Measurements from ENCODE around the gene PTK6. TPM values are rescaled to one million over a fixed set of nuclear protein-coding genes. Genes with fewer than 3 reads are reported as not detected.

Gene PTK6
- total RNA-seq, 1 experiment from 2014 or later, result 0.14 TPM

Other genes starting within 250 kb of the PTK6 start
- 0.17 and 0.70 TPM in 2 replicates for gene COL20A1, start 244.2 kb downstream of the PTK6 start, total RNA-seq (2014; rRNA removed; shearing (Covaris generic))
- 2.0 TPM in 2 replicates for gene CHRNA4, start 176.0 kb downstream of the PTK6 start, total RNA-seq (2014; rRNA removed; shearing (Covaris generic))
- 92.6 and 129 TPM in 2 replicates for gene KCNQ2, start 64.7 kb downstream of the PTK6 start, total RNA-seq (2014; rRNA removed; shearing (Covaris generic))
- 30.7 and 37.1 TPM in 2 replicates for gene EEF1A2, start 38.3 kb downstream of the PTK6 start, total RNA-seq (2014; rRNA removed; shearing (Covaris generic))
- 79.7 and 94.2 TPM in 2 replicates for gene PPDPF, start 16.6 kb downstream of the PTK6 start, total RNA-seq (2014; rRNA removed; shearing (Covaris generic))
- 0.21 and 0.33 TPM in 2 replicates for gene SRMS, start 10.4 kb upstream of the PTK6 start, total RNA-seq (2014; rRNA removed; shearing (Covaris generic))
- gene FNDC11, start 16.8 kb upstream of the PTK6 start, total RNA-seq (2014; rRNA removed; shearing (Covaris generic)), result 6.4 and 8.0 TPM in 2 replicates
- 20.1 and 27.5 TPM in 2 replicates for gene HELZ2, start 36.9 kb upstream of the PTK6 start, total RNA-seq (2014; rRNA removed; shearing (Covaris generic))
- gene GMEB2, start 89.7 kb upstream of the PTK6 start, total RNA-seq (2014; rRNA removed; shearing (Covaris generic)), result 17.0 and 21.4 TPM in 2 replicates
- 24.9 and 32.7 TPM in 2 replicates for gene STMN3, start 116.0 kb upstream of the PTK6 start, total RNA-seq (2014; rRNA removed; shearing (Covaris generic))
- gene RTEL1, start 120.9 kb upstream of the PTK6 start, total RNA-seq (2014; rRNA removed; shearing (Covaris generic)), result 15.1 and 22.4 TPM in 2 replicates
- not detected in 2 replicates for gene TNFRSF6B, start 159.3 kb upstream of the PTK6 start, total RNA-seq (2014; rRNA removed; shearing (Covaris generic))
- 24.2 and 26.2 TPM in 2 replicates for gene ARFRP1, start 170.6 kb upstream of the PTK6 start, total RNA-seq (2014; rRNA removed; shearing (Covaris generic))
- gene ZGPAT, start 170.7 kb upstream of the PTK6 start, total RNA-seq (2014; rRNA removed; shearing (Covaris generic)), result 32.6 and 52.0 TPM in 2 replicates
- 7.7 and 10.5 TPM in 2 replicates for gene LIME1, start 199.3 kb upstream of the PTK6 start, total RNA-seq (2014; rRNA removed; shearing (Covaris generic))
- 38.3 and 62.2 TPM in 2 replicates for gene SLC2A4RG, start 202.4 kb upstream of the PTK6 start, total RNA-seq (2014; rRNA removed; shearing (Covaris generic))